NT2/D1 (cell line): ENCODE results near the gene MAN1A1.

Experiments used
- YY1 ChIP-seq: IDR thresholded peaks from 2 replicates; pipeline ENCODE4 v1.6.1; 2011; ENCODE audit not compliant: insufficient read length, insufficient read depth
- ZNF274 ChIP-seq: IDR thresholded peaks from 2 replicates; pipeline ENCODE4 v1.6.1; 2011; ENCODE audit warnings: mild to moderate bottlenecking, low read depth, low read length

GRCh38 chr6:119129148-119129967, 220.2 kb downstream of the MAN1A1 start:
- TF ChIP-seq YY1 (no peak), ZNF274 (no peak)
